ENCODE results near the gene DNMT3A.

DNA sequence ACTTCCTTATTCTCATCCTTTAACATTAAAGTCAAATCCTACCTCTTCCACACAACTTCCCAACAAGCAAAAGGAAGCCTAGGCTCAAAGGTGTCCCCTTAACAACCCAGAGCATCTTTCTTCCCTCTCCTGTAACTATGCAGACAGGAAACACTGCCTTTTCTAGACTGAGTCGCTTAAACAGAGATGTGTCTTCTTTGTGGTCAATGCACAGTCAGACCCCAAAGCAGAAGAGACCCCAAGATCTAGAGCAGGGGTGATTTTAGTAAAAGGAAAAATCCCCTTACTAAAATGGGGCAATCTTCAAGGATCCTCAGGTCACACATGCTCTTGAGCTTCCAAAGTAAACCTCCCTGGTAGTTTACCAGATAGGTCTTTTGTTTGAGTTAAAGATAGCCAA lies 86.8 kb downstream of the DNMT3A start:
- TF ChIP-seq, protein P1, sequence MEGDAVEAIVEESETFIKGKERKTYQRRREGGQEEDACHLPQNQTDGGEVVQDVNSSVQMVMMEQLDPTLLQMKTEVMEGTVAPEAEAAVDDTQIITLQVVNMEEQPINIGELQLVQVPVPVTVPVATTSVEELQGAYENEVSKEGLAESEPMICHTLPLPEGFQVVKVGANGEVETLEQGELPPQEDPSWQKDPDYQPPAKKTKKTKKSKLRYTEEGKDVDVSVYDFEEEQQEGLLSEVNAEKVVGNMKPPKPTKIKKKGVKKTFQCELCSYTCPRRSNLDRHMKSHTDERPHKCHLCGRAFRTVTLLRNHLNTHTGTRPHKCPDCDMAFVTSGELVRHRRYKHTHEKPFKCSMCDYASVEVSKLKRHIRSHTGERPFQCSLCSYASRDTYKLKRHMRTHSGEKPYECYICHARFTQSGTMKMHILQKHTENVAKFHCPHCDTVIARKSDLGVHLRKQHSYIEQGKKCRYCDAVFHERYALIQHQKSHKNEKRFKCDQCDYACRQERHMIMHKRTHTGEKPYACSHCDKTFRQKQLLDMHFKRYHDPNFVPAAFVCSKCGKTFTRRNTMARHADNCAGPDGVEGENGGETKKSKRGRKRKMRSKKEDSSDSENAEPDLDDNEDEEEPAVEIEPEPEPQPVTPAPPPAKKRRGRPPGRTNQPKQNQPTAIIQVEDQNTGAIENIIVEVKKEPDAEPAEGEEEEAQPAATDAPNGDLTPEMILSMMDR (IDR thresholded peaks at IDR 0.05) = no peak
- no peak for TF ChIP-seq POLR2A (IDR thresholded peaks at IDR 0.05)

All from testis (tissue), 2 donors.